ENCODE data around the gene LUC7L.

DNA sequence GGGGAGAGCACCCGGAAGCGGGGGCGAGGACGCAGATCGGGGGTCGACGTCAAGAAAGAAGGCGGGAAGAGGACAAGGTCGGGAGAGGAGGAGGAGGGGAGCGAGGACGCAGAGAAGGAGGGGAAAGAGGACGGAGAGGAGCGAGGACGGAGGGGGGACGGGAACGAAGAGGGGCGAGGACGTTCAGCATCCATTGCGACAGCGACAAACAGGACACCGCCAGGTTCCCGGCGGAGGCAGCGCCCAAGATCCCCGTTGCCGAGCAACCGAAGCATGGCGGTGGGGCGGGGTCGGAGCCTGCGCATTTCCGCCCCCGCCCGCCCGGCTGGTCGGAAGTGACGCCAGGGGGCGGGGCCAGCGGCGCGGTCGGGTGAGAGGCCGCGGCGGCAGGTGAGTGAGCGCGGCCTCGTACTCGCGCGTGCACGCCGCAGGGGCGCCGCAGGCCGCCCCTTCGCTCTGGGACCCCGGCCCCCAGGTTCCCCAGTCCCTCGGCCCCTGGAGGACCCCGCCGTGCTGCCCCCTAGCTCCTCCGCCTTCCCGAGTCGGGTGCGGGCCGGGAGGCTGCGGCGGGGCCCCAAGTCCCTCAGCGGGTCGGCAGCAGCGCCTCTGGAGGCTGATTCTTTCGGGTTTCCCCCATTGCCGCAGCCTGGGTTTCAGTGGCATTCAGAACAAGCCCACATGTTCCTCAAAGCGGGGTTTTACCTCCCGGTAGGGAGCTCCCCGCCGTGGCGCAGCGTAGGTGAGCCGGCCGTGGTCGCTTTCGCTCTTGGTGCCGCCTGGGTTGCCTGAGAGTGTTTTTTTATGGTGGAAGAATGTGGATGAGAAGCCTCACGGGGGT is 5.4 kb upstream of the LUC7L start, which contains the start of gene FAM234A:
- TF ChIP-seq, protein P1, sequence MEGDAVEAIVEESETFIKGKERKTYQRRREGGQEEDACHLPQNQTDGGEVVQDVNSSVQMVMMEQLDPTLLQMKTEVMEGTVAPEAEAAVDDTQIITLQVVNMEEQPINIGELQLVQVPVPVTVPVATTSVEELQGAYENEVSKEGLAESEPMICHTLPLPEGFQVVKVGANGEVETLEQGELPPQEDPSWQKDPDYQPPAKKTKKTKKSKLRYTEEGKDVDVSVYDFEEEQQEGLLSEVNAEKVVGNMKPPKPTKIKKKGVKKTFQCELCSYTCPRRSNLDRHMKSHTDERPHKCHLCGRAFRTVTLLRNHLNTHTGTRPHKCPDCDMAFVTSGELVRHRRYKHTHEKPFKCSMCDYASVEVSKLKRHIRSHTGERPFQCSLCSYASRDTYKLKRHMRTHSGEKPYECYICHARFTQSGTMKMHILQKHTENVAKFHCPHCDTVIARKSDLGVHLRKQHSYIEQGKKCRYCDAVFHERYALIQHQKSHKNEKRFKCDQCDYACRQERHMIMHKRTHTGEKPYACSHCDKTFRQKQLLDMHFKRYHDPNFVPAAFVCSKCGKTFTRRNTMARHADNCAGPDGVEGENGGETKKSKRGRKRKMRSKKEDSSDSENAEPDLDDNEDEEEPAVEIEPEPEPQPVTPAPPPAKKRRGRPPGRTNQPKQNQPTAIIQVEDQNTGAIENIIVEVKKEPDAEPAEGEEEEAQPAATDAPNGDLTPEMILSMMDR (IDR thresholded peaks at IDR 0.05; ENCODE audit: low read depth, low read length) = peak; percentile 45
- TF ChIP-seq EZH2phosphoT487 (IDR thresholded peaks at IDR 0.05; ENCODE audit: low read depth) = no peak
